ENCODE results near the gene ANXA11. TPM values are rescaled to one million over a fixed set of nuclear protein-coding genes. Genes with fewer than 3 reads are reported as not detected.
"Not testable (repeated sequence)": the region's sequence is repeated elsewhere in the genome, so short reads cannot be mapped to it uniquely, and the experiment has no call there.

ANXA11 gene
- total RNA-seq, 1 donor from 2014 or later: 306 TPM

- no peaks in the 10 kb centered on the region for H3K36me3 ChIP-seq
- TF ChIP-seq CTCF (IDR thresholded peaks at IDR 0.05): no peak
- peak overlapping the region; percentile 73 for H3K27ac ChIP-seq
- no peaks in the 10 kb centered on the region for H3K9me3 ChIP-seq
- no peak overlapping the region for H3K4me3 ChIP-seq
- H3K27me3 ChIP-seq (ENCODE audit: low read depth): peaks cover 22% of the 10 kb centered on the region
- H3K4me1 ChIP-seq: peaks cover 24% of the 10 kb centered on the region
- intact Hi-C loops (cut with DNase I): no loop called here
- peak; percentile 73 for DNase-seq
- peak; percentile 62 to 70 for ATAC-seq
Observed at GRCh38 chr10:80136134-80136571, 69.2 kb downstream of the ANXA11 start.

GRCh38 chr10:80133687-80134086, 71.7 kb downstream of the ANXA11 start:
- H3K36me3 ChIP-seq; H3K9me3 ChIP-seq; intact Hi-C loops (cut with DNase I); ATAC-seq; DNase-seq: not testable (repeated sequence)
- Histone ChIP-seq H3K27me3 (ENCODE audit: low read depth) (peaks cover 22% of the 10 kb centered on the region), H3K4me1 (peaks cover 24% of the 10 kb centered on the region), H3K4me3 (peak overlapping the region; percentile 48), H3K27ac (peak overlapping the region; percentile 77)

DNA sequence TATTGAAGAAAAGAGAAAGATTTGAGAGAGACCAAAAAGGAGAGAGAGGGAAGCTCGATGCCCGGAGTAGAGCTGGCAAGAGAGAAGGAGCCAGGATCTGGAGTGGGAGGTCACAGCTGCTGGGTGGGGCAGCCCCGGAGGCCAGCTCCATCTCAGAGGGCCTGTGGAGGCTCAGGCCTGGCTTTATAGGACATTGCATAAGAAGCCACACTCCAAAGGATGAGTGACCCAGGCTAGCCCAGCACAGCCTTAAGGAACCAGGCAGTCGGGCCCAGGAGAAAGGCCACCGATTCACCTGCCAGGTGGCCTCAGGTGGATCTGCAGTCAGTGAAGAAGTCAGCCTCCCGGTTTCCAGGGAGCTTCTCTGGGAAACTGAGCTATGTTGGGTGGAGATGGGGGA, 72.1 kb downstream of the ANXA11 start:
- DNase-seq (no peak), ATAC-seq (peak in 1 of 2 donors; percentile 34)
- no peak for TF ChIP-seq CTCF (IDR thresholded peaks at IDR 0.05)
- intact Hi-C loops (cut with DNase I): no loop called here
- H3K36me3 ChIP-seq: no peaks in the 10 kb centered on the region
- H3K9me3 ChIP-seq: no peaks in the 10 kb centered on the region
- H3K4me3 ChIP-seq: peak overlapping the region; percentile 48
- H3K4me1 ChIP-seq: peaks cover 24% of the 10 kb centered on the region
- H3K27me3 ChIP-seq (ENCODE audit: low read depth): peaks cover 22% of the 10 kb centered on the region
- H3K27ac ChIP-seq: peak overlapping the region; percentile 77

- Histone ChIP-seq H3K4me1 (peaks cover 24% of the 10 kb centered on the region), H3K36me3 (no peaks in the 10 kb centered on the region), H3K27me3 (ENCODE audit: low read depth) (peaks cover 22% of the 10 kb centered on the region), H3K9me3 (no peaks in the 10 kb centered on the region), H3K4me3 (peak within 1 kb of the TSS; percentile 48), H3K27ac (peak within 1 kb of the TSS; percentile 77)
- ATAC-seq (peak; percentile 76), DNase-seq (peak; percentile 54)
- no peak for TF ChIP-seq CTCF (IDR thresholded peaks at IDR 0.05)
- intact Hi-C loops (cut with DNase I): no loop called here
Observed at GRCh38 chr10:80132299-80133139, 72.8 kb downstream of the ANXA11 start, which contains the start of gene PLAC9. Gene PLAC9, plus strand, starts transcription at chr10:80132730. Its CDS starts 33 bp downstream, at chr10:80132763.

DNA sequence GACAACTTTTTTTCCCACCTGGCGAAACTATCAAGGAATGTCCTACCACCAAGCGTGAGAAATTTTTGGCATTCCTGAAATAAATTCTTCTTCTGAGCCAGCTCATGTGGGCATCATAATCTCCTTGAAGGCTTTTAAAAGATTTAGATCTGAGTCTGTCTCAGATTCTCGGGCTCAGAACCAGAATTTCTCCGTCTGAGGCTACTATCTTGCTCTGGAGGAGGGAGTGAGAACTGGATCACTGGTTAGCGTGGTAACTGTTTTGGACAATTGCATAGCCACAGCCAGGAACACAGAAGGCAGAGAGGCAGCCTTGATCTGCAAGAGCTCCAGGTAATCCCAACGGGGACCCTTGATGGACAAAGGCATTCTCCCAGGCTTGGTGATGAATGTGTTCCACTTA, 73.8 kb downstream of the ANXA11 start:
- intact Hi-C loops (cut with DNase I): no loop called here
- no peak overlapping the region for H3K4me3 ChIP-seq
- no peak overlapping the region for H3K27ac ChIP-seq
- peaks cover 13% of the 10 kb centered on the region for H3K27me3 ChIP-seq (ENCODE audit: low read depth)
- no peaks in the 10 kb centered on the region for H3K36me3 ChIP-seq
- no peaks in the 10 kb centered on the region for H3K9me3 ChIP-seq
- ATAC-seq: no peak
- DNase-seq: no peak
- TF ChIP-seq CTCF (IDR thresholded peaks at IDR 0.05): no peak
- H3K4me1 ChIP-seq: peaks cover 20% of the 10 kb centered on the region

DNA sequence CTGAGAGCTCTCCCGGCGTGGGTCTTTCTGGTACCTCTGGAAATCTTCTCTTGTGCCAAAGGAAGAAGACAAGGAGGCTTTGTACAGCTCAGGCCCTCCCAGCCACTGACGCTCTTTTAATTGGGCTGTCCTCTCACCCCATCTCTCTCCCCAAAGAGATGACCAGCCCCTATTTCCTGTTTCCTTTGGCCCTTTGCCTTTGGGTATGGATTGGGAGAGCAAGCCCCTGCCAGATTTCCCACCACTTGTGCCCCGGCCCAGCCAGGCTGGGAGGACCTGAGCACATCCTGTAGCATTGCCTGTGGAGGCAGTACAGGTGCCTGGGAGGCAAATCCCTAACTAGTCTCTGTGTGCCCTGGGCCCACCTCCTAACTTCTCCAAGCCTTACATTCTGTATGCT, 78.5 kb downstream of the ANXA11 start:
- Histone ChIP-seq H3K27me3 (ENCODE audit: low read depth) (no peaks in the 10 kb centered on the region), H3K9me3 (no peaks in the 10 kb centered on the region), H3K36me3 (no peaks in the 10 kb centered on the region), H3K4me3 (no peak overlapping the region), H3K27ac (no peak overlapping the region), H3K4me1 (no peaks in the 10 kb centered on the region)
- no peak for TF ChIP-seq CTCF (IDR thresholded peaks at IDR 0.05)
- no peak for ATAC-seq
- intact Hi-C loops (cut with DNase I): no loop called here
- DNase-seq: no peak
